Upper lobe of left lung (tissue), 6 donors: ENCODE data around the gene PCDHB5. TPM values are rescaled to one million over a fixed set of nuclear protein-coding genes. Genes with fewer than 3 reads are reported as not detected.
"Not testable (repeated sequence)": the region's sequence is repeated elsewhere in the genome, so short reads cannot be mapped to it uniquely, and the experiment has no call there.

ENCODE experiments used
- ATAC-seq, 2 donors: fragments of 200-7000 bp; cut with Tn5 transposase; one replicate each; pipeline ENCODE4 v1.9.1; 2022; ENCODE audit warnings: mild to moderate bottlenecking in 2 of 2, moderate library complexity in 2 of 2; ENCODE audit not compliant: low FRiP score in 2 of 2
- DNase-seq, 2 donors: peaks; one replicate each; pipeline ENCODE4 v3.0.0-alpha.2; 2019 to 2020
- H3K27ac ChIP-seq, 4 donors: fragments of 200-600 bp; sonication (generic); one replicate each; pipeline ENCODE4 v1.5.1; 2016 to 2019
- H3K27me3 ChIP-seq, 4 donors: fragments of 200-600 bp; sonication (generic); one replicate each; pipeline ENCODE4 v1.5.1; 2017 to 2019
- H3K36me3 ChIP-seq, 4 donors: fragments of 200-600 bp; sonication (generic); one replicate each; pipeline ENCODE4 v1.5.1; 2016 to 2019
- H3K4me1 ChIP-seq, 4 donors: fragments of 200-600 bp; sonication (generic); one replicate each; pipeline ENCODE4 v1.5.1; 2018 to 2019
- H3K4me3 ChIP-seq, 4 donors: fragments of 200-600 bp; sonication (generic); one replicate each; pipeline ENCODE4 v1.5.1; 2017 to 2019; ENCODE audit warnings: mild to moderate bottlenecking in 2 of 4, moderate library complexity in 1 of 4
- H3K9me3 ChIP-seq, 4 donors: fragments of 200-600 bp; sonication (generic); one replicate each; pipeline ENCODE4 v1.5.1; 2018 to 2019
- EP300 ChIP-seq, 4 donors: sonication (generic); formaldehyde crosslinking; IDR thresholded peaks; one replicate each; pipeline ENCODE4 v1.5.1; 2017; ENCODE audit warnings: antibody characterized with exemption in 4 of 4, control low read depth in 2 of 4
- POLR2A ChIP-seq, 4 donors: fragments of 450-650 bp; IDR thresholded peaks; one replicate each; pipeline ENCODE4 v1.5.1; 2016 to 2017; ENCODE audit warnings: antibody characterized with exemption in 4 of 4, mild to moderate bottlenecking in 2 of 4
- POLR2AphosphoS5 ChIP-seq, 2 donors: sonication (generic); formaldehyde crosslinking; IDR thresholded peaks; one replicate each; pipeline ENCODE4 v1.5.1; 2017; ENCODE audit warnings: antibody characterized with exemption in 2 of 2
- WGBS, 2 donors: methylation state at CpG; one replicate each; pipeline ENCODE4 v1.1.5; 2017 to 2018; 5-methylcytosine and 5-hydroxymethylcytosine counted together
- total RNA-seq, 6 donors: library from RNA; depleted of rRNA in 4 of 6; stranded (reverse); fragments of >200 nt in 4 of 6; gene quantifications; one replicate each; pipeline versions ENCODE4 v1.1.0 to v1.2.1, GENCODE V29; 2016 to 2021
- TF ChIP-seq, protein P1 (sequence below), 6 experiments: fragments of 450-650 bp in 4 of 6; fragments of 200-600 bp in 2 of 6; sonication (generic) in 2 of 6; IDR thresholded peaks; one replicate each; pipeline ENCODE4 v1.5.1; 2016 to 2019; ENCODE audit warnings: antibody characterized with exemption in 6 of 6
- donor health status: DM: no; HTN: no; CAD: no; lungs with moderate emphysema.
- donor health status: DM: no; HTN: yes; CAD: no; lungs with severe emphysema.

PCDHB5 gene
- total RNA-seq, 6 donors from 2014 or later: 1.8 to 22.4 (median 2.2) TPM

DNA sequence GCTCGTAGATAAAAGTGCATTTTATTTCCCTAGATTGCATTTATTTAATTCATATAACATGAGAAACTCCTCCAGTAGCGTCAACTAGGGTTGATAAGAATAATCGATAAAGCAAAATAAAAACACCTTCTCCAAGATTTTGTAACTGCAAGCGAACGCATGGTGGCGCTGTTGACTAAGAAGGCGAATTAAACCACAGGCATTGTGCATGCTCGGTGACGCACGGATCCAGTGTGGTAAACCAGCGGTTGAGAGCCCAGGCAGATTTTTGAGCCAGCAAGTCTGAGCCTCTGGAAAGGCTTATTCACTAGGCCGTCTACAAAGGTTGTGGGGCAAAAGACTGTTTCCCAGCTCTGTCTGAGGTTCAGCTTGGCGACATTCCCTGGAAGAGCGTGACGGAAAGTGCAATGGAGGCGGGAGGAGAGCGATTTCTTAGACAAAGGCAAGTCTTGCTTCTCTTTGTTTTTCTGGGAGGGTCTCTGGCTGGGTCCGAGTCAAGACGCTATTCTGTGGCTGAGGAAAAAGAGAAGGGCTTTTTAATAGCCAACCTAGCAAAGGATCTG is 34.7 kb upstream of the PCDHB5 start, which contains the start of gene PCDHB3:
TSS of gene PCDHB3 (plus strand) at position 231 of the 563 bp plus-strand sequence. CDS start at position 408, 177 bp downstream.
- WGBS, 2 donors: 20 to 22% methylated on average over 19 of the region's 19 CpGs
- no peaks in the 10 kb centered on the region for H3K4me1 ChIP-seq
- TF ChIP-seq POLR2AphosphoS5 (IDR thresholded peaks at IDR 0.05): no peak
- TF ChIP-seq, protein P1, sequence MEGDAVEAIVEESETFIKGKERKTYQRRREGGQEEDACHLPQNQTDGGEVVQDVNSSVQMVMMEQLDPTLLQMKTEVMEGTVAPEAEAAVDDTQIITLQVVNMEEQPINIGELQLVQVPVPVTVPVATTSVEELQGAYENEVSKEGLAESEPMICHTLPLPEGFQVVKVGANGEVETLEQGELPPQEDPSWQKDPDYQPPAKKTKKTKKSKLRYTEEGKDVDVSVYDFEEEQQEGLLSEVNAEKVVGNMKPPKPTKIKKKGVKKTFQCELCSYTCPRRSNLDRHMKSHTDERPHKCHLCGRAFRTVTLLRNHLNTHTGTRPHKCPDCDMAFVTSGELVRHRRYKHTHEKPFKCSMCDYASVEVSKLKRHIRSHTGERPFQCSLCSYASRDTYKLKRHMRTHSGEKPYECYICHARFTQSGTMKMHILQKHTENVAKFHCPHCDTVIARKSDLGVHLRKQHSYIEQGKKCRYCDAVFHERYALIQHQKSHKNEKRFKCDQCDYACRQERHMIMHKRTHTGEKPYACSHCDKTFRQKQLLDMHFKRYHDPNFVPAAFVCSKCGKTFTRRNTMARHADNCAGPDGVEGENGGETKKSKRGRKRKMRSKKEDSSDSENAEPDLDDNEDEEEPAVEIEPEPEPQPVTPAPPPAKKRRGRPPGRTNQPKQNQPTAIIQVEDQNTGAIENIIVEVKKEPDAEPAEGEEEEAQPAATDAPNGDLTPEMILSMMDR (IDR thresholded peaks at IDR 0.05): peak in 2 of 6 experiments; percentile 18 to 34
- H3K9me3 ChIP-seq: peaks cover 3 to 48% (median 23%) of the 10 kb centered on the region in 4 donors
- ATAC-seq (peak in 1 of 2 donors; percentile 53), DNase-seq (peak in 1 of 2 donors; percentile 27)
- no peaks in the 10 kb centered on the region for H3K27me3 ChIP-seq
- no peak within 1 kb of the TSS for H3K27ac ChIP-seq
- no peaks in the 10 kb centered on the region for H3K36me3 ChIP-seq
- H3K4me3 ChIP-seq: peak within 1 kb of the TSS in 3 of 4 donors; percentile 4 to 24 (median 18)

DNA sequence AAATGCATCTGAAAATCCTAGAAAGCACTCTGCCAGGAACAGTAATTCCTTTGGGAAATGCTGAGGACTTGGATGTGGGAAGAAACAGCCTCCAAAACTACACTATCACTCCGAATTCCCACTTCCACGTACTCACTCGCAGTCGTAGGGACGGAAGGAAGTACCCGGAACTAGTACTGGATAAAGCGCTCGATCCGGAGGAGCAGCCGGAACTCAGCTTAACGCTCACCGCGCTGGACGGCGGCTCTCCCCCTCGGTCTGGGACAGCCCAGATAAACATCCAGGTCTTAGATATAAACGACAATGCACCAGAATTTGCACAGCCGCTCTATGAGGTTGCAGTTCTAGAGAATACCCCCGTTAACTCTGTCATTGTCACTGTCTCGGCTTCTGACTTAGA is 33.9 kb upstream of the PCDHB5 start:
- no peaks in the 10 kb centered on the region for H3K4me1 ChIP-seq
- H3K4me3 ChIP-seq: peak overlapping the region in 2 of 4 donors; percentile 18 to 24
- no peaks in the 10 kb centered on the region for H3K36me3 ChIP-seq
- no peaks in the 10 kb centered on the region for H3K27me3 ChIP-seq
- TF ChIP-seq, protein P1 (IDR thresholded peaks at IDR 0.05): no peak
- TF ChIP-seq POLR2A (IDR thresholded peaks at IDR 0.05) (no peak), EP300 (IDR thresholded peaks at IDR 0.05) (no peak), POLR2AphosphoS5 (IDR thresholded peaks at IDR 0.05) (no peak)
- no peak for DNase-seq
- peaks cover 3 to 42% (median 20%) of the 10 kb centered on the region in 4 donors for H3K9me3 ChIP-seq
- H3K27ac ChIP-seq: no peak overlapping the region
- 43 to 46% methylated on average over 19 to 20 of the region's 20 CpGs for WGBS, 2 donors
- no peak for ATAC-seq

DNA sequence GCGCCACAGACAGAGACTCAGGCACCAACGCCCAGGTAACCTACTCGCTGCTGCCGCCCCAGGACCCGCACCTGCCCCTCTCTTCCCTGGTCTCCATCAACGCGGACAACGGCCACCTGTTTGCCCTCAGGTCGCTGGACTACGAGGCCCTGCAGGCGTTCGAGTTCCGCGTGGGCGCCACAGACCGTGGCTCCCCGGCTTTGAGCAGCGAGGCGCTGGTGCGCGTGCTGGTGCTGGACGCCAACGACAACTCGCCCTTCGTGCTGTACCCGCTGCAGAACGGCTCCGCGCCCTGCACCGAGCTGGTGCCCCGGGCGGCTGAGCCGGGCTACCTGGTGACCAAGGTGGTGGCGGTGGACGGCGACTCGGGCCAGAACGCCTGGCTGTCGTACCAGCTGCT is 32.9 kb upstream of the PCDHB5 start:
- 49 to 51% methylated on average over 13 to 14 of the region's 39 CpGs for WGBS, 2 donors
- peaks cover 3 to 36% (median 20%) of the 10 kb centered on the region in 4 donors for H3K9me3 ChIP-seq
- not testable (repeated sequence) for H3K4me1 ChIP-seq, H3K27me3 ChIP-seq, H3K4me3 ChIP-seq, H3K36me3 ChIP-seq, H3K27ac ChIP-seq, ATAC-seq
- DNase-seq: peak in 1 of 2 donors; percentile 58

DNA sequence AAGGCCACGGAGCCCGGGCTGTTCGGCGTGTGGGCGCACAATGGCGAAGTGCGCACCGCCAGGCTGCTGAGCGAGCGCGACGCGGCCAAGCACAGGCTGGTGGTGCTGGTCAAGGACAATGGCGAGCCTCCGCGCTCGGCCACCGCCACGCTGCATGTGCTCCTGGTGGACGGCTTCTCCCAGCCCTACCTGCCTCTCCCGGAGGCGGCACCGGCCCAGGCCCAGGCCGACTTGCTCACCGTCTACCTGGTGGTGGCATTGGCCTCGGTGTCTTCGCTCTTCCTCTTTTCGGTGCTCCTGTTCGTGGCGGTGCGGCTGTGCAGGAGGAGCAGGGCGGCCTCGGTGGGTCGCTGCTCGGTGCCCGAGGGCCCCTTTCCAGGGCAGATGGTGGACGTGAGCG is 32.5 kb upstream of the PCDHB5 start:
- not testable (repeated sequence) for H3K27ac ChIP-seq, H3K27me3 ChIP-seq, ATAC-seq, H3K4me1 ChIP-seq, H3K4me3 ChIP-seq, H3K36me3 ChIP-seq
- DNase-seq: peak in 1 of 2 donors; percentile 76
- no CpG with 5 or more reads among the region's 38 CpGs for WGBS, 2 donors
- peaks cover 3 to 36% (median 20%) of the 10 kb centered on the region in 4 donors for H3K9me3 ChIP-seq

DNA sequence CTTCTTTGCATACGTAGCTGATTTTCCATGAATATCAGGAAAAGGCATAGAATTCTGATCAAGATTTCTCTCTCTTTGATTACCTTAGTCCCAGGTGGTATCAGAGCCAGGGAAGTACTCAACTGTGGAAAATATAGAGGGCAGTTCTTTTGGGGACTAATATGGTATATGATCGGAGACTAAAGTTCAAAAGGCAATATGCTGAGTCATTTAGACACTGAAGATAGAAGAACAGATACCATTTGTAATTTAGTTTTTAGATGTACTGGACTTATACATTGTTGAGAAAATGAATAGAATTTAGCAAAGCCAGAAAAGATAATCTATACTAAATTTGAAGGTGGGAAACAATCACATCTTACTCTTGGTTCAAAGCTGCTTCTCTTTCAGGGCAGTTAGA is 29.7 kb upstream of the PCDHB5 start:
- Histone ChIP-seq H3K4me3 (no peak overlapping the region), H3K27ac (no peak overlapping the region), H3K4me1 (no peaks in the 10 kb centered on the region), H3K36me3 (no peaks in the 10 kb centered on the region), H3K27me3 (no peaks in the 10 kb centered on the region), H3K9me3 (peaks cover 3 to 40% (median 19%) of the 10 kb centered on the region in 4 donors)
- 87% methylated on average over 2 of the region's 2 CpGs for WGBS, 2 donors
- DNase-seq: no peak
- TF ChIP-seq, protein P1 (IDR thresholded peaks at IDR 0.05): no peak
- TF ChIP-seq POLR2A (IDR thresholded peaks at IDR 0.05): no peak
- TF ChIP-seq POLR2AphosphoS5 (IDR thresholded peaks at IDR 0.05): no peak
- no peak for TF ChIP-seq EP300 (IDR thresholded peaks at IDR 0.05)
- ATAC-seq: no peak

DNA sequence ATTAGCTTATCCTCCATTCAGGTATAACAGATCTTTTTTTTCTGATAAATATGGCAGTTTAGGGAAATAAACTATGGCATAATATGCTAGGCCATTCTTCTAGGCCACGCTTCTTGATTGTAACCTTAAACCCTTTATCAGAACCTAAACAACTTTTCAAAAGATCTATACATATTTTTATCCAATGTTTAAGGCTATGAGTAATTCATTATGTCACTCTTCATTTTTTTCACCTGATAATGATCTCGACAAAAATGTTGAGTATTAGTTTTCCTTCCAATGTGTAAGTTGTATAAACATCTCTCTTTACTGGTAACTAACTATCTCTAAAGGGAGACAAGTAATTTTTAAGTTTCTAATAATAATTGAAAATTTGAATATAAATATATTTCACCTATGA is 15.8 kb upstream of the PCDHB5 start:
- Histone ChIP-seq H3K36me3 (no peaks in the 10 kb centered on the region), H3K27me3 (no peaks in the 10 kb centered on the region), H3K4me3 (no peak overlapping the region), H3K27ac (no peak overlapping the region), H3K4me1 (no peaks in the 10 kb centered on the region), H3K9me3 (peaks cover 0 to 46% (median 17%) of the 10 kb centered on the region in 4 donors)
- ATAC-seq: no peak
- 29 to 54% methylated on average over 2 of the region's 2 CpGs for WGBS, 2 donors
- DNase-seq: no peak
- TF ChIP-seq EP300 (IDR thresholded peaks at IDR 0.05) (no peak), POLR2AphosphoS5 (IDR thresholded peaks at IDR 0.05) (no peak), POLR2A (IDR thresholded peaks at IDR 0.05) (no peak)
- TF ChIP-seq, protein P1 (IDR thresholded peaks at IDR 0.05): no peak
